GM19463 (cell line): ENCODE measurements around the gene NR1D1.
"Not testable (repeated sequence)": the region's sequence is repeated elsewhere in the genome, so short reads cannot be mapped to it uniquely, and the experiment has no call there.

ENCODE experiments used
- ATAC-seq: cut with Tn5 transposase; IDR thresholded peaks from one replicate; pipeline ENCODE4 v1.9.1; 2021; ENCODE audit warnings: mild to moderate bottlenecking, moderate library complexity; ENCODE audit not compliant: unreplicated experiment

Gene NR1D1

GRCh38 chr17:40100419-40100668 is at the start of gene NR1D1:
NR1D1 (minus strand) TSS chr17:40100589; CDS start chr17:40100094, 495 bp downstream.
- ATAC-seq, result no peak

GRCh38 chr17:40148527-40148926 is 48.1 kb upstream of the NR1D1 start:
- ATAC-seq, result no peak

- no peak for ATAC-seq
These were observed 45.1 kb upstream of the NR1D1 start for GRCh38 chr17:40145476-40145875.

- not testable (repeated sequence) for ATAC-seq
These were observed 42.8 kb upstream of the NR1D1 start for GRCh38 chr17:40143166-40143565.

GRCh38 chr17:40139566-40140058 is 39.2 kb upstream of the NR1D1 start:
- no peak for ATAC-seq

GRCh38 chr17:40135817-40136216 is 35.4 kb upstream of the NR1D1 start:
- no peak for ATAC-seq

- no peak for ATAC-seq
These were observed 33.8 kb upstream of the NR1D1 start for GRCh38 chr17:40134184-40134583.

GRCh38 chr17:40130352-40131042 is 30.1 kb upstream of the NR1D1 start:
- no peak for ATAC-seq

- no peak for ATAC-seq
These were observed 29.1 kb upstream of the NR1D1 start for GRCh38 chr17:40129498-40129897.

- no peak for ATAC-seq
These were observed 24.1 kb upstream of the NR1D1 start for GRCh38 chr17:40124279-40125141.

- no peak for ATAC-seq
These were observed 23.4 kb upstream of the NR1D1 start for GRCh38 chr17:40123811-40124114.

GRCh38 chr17:40122999-40123810 is 22.8 kb upstream of the NR1D1 start:
- no peak for ATAC-seq

GRCh38 chr17:40122136-40122998 is 22.0 kb upstream of the NR1D1 start:
- ATAC-seq, result peak; percentile 36

GRCh38 chr17:40121181-40122135 is 21.1 kb upstream of the NR1D1 start, which contains the start of gene MSL1:
MSL1 (plus strand) TSS chr17:40121971; CDS start chr17:40122613, 642 bp downstream.
- ATAC-seq, result peak; percentile 60

GRCh38 chr17:40115101-40115436 is 14.7 kb upstream of the NR1D1 start:
- no peak for ATAC-seq

- no peak for ATAC-seq
These were observed 13.5 kb upstream of the NR1D1 start for GRCh38 chr17:40113907-40114245.

- ATAC-seq, result peak; percentile 83
These were observed 12.9 kb upstream of the NR1D1 start for GRCh38 chr17:40113110-40113906.

- ATAC-seq, result no peak
These were observed 12.3 kb upstream of the NR1D1 start for GRCh38 chr17:40112718-40113109.

GRCh38 chr17:40112191-40112711 is 11.9 kb upstream of the NR1D1 start:
- no peak for ATAC-seq
